HG02759 (cell line): ENCODE data around the gene AP3M1.
A peak's percentile ranks its signal among the peaks of the same experiment; 100 is the strongest.

Source experiments
- ATAC-seq: cut with Tn5 transposase; IDR thresholded peaks from one replicate; pipeline ENCODE4 v1.9.1; 2021; ENCODE audit warnings: mild to moderate bottlenecking, moderate library complexity; ENCODE audit not compliant: unreplicated experiment

The AP3M1 gene

GRCh38 chr10:74081941-74082718, 68.5 kb downstream of the AP3M1 start:
- no peak for ATAC-seq

DNA sequence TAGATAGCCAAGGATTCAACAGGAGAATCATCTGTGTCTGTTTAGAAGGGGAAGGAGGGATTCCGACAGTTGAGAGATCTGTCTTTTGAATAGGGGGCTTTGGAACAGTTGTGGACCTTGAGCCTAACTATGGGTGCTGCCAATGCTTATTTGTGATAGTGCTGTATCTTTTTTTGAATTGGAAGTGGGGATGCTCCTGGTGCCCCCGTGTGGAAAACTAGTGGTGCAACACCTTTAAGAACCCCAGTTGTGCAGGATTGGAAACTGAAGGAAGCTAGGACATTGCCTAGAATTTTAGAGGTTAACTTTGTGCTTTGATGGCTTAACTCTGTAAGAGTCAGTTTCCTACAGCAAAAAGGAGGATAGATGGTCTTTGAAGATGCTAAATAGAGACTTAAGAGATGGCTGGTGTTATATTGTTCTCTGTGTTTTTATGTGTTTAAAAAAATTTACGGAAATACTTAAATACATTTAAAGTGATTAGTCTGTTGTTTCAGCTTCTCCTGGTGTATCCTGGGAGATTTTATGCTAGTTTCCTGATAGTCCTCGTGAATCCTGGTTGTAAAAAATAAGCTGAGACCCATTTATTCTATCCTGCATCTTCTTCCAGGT, 69.3 kb downstream of the AP3M1 start:
- no peak for ATAC-seq

DNA sequence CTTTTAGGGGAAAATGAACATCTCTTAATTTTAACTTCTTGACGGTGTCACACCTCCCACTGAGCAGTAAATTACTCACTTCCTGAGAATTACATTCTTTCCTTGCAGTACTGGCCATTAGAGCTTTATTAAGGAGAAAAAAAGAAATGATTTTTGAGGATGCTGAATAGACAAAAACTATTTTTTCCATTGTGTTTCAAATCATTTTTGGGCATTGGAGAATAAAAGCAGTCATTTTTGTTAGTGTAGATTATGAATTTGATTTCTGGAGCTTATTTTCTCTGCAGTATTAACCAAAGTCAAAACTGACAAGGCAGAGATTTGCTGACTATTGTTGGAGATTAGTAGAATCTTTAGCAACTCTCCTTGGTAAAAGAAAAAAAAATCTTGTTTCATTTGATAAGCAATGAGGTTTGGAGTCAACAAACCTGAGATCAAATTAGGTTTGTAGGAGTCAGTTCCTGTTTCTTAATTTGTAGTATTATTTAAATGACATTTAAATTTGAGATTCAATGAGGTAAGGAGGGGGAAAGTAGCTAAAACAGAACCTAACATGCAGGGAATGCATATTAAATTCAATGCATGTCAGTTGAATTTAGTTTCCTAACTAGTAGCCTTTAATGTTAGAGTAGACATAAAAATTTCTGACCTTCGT, 70.6 kb downstream of the AP3M1 start:
- ATAC-seq: no peak

DNA sequence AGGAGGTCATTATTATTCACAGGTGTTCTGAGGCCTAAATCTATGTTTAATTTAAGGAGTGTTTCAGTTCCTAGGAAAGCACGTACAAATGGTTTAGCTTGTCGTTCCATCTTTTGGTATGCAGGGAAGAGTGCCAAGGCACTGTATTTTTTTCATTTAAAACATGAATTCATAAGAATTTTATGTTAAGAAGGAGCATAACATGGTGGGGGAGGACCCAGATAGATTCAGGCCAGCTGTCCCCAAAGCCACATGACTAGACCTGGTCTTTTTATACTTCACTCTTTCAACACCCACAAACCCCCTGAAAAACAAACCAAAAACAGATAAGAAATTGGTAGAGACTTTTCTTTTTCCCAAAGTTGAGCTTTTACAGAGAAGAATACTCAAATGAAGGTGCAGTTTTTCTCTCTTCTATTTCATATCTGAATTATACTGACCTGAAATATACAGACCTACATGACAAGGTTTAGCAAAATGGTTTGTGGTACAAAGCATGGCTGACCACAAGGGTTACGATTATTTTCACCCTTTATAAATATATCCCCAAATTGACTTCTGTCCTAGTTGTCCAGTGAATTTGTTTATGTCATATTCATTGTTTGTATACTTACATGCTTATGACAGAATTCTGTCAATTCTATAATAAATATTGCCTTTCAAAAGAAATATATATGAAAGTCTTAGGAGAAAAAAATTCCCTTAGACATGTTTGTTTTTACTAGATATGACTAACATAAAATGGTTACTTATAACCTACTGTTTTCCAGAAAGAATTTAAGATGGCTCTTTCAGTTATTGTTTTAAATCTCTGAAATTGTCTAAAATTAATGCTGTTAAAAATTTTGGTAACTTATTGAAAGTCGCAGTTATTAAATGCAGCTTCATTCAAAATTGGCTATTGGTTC, 71.3 kb downstream of the AP3M1 start:
- no peak for ATAC-seq

GRCh38 chr10:74078037-74078436, 72.6 kb downstream of the AP3M1 start:
- peak; percentile 42 for ATAC-seq

DNA sequence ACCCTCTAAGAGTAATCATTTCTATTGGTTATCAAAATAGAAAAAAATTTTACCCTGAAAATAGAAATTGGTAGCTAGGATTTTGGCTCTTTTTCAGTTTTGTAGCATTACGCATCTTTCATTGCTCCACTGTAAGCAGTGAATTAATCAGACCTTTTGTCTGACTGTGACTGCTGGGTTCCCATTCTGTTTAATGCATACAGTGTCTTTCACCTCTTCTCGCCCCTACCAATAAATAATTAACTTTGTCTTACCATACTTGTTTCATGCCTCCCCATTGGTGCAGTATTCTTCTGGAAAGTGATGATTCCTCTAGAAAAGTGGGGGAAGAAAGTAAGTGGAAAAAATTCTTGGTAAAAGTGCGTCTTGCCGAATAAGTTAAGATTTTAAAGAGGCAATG, 73.2 kb downstream of the AP3M1 start:
- ATAC-seq: no peak

- ATAC-seq: no peak
These were observed 73.7 kb downstream of the AP3M1 start for GRCh38 chr10:74076961-74077360.

DNA sequence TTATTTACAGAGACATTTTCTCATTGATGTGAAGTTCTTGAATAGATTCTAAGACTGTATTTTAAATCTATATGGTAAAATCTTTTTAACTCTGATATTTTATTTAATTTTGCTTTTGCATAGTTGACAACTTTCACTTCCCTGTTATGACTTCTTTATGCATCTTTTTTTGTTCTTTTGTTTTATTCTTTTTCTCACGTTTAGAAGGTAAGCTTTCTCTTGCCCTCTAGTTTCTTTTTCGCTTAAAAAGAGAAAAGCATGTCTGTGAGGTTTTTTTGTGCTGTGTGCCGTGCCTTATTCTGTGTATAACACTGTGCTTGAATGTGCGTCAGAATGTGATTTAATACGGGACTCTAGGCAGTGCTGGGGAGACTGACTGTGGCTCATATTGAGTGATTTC, 74.7 kb downstream of the AP3M1 start:
- ATAC-seq: no peak

GRCh38 chr10:74072503-74072902, 78.1 kb downstream of the AP3M1 start:
- no peak for ATAC-seq

DNA sequence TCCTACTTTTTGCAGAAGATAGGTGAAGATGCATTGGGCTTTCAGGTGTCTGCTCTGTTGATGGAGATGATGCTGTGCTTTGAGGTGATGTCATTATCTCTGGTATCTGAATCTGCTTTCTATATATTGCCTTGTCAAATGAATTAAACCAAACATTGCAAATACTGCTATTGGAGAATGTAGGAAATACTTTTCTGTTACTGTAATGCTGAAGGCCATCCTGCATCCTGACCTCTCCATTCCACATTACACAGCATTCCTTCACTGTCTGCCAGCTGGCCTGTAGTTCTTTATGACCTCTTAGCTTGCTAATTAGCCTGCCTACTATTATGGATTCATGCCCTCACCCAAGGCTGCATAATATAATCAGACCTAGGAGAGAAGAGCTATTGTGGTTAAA, 79.5 kb downstream of the AP3M1 start:
- ATAC-seq: no peak
